B cell (primary cell): ENCODE measurements around the gene SH2D5. TPM values are rescaled to one million over a fixed set of nuclear protein-coding genes. Genes with fewer than 3 reads are reported as not detected.

Experiments
- ATAC-seq: fragments of 200-7000 bp; cut with Tn5 transposase; one replicate; pipeline ENCODE4 v1.10.0; 2021; ENCODE audit warnings: low read depth, mild to moderate bottlenecking, moderate number of reproducible peaks, moderate library complexity
- CTCF ChIA-PET: fragments of 350-600 bp; sonication (Branson Sonifier 250); formaldehyde crosslinking; loops from one replicate; lab custom pipeline; 2021; ENCODE audit warnings: antibody characterized with exemption, inconsistent platforms; lab: Charles Lee
- POLR2A ChIA-PET: fragments of 350-600 bp; sonication (Branson Sonifier 250); formaldehyde crosslinking; loops from one replicate; lab custom pipeline; 2021; ENCODE audit warnings: antibody characterized with exemption; lab: Charles Lee
- DNase-seq: peaks from one replicate; pipeline ENCODE4 v3.0.0; 2013
- H2AFZ ChIP-seq: 2 replicates; pipeline ENCODE4 v1.6.1; 2012; ENCODE audit warnings: mild to moderate bottlenecking, low read depth, low read length; ENCODE audit not compliant: insufficient read depth, poor library complexity, severe bottlenecking
- H3K27ac ChIP-seq, 2 donors: 1 replicate in 1 of 2; 2 replicates in 1 of 2; pipeline ENCODE4 v1.5.1; 2012 to 2013; ENCODE audit warnings: low read length in 2 of 2, mild to moderate bottlenecking in 2 of 2, moderate library complexity in 1 of 2
- H3K27me3 ChIP-seq, 4 experiments: fragments of 200-600 bp in 1 of 4; sonication (generic) in 1 of 4; replicated peaks in 1 of 4; 1 replicate in 2 of 4; 2 replicates in 2 of 4; pipeline versions ENCODE4 v1.6.1 to v1.7.0; 2013 to 2016; ENCODE audit warnings: low read length in 3 of 4, mild to moderate bottlenecking in 2 of 4, mixed read lengths in 1 of 4, moderate library complexity in 1 of 4; ENCODE audit not compliant: insufficient read depth in 4 of 4, control insufficient read depth in 3 of 4; ENCODE audit errors: control extremely low read depth in 1 of 4
- H3K36me3 ChIP-seq, 2 experiments: replicated peaks in 1 of 2; 1 replicate in 1 of 2; 2 replicates in 1 of 2; pipeline versions ENCODE4 v1.6.1 to v1.7.1; 2013; ENCODE audit warnings: low read length in 1 of 2; ENCODE audit not compliant: insufficient read depth in 2 of 2, control insufficient read depth in 1 of 2; ENCODE audit errors: control extremely low read depth in 1 of 2, extremely low read depth in 1 of 2
- H3K4me1 ChIP-seq, 2 donors: fragments of 200-600 bp in 1 of 2; sonication (generic) in 1 of 2; 1 replicate in 1 of 2; 2 replicates in 1 of 2; pipeline versions ENCODE4 v1.5.1 to v1.6.1; 2013 to 2017; ENCODE audit warnings: low read length in 2 of 2; ENCODE audit not compliant: control insufficient read depth in 2 of 2, insufficient read depth in 2 of 2
- H3K4me2 ChIP-seq: replicated peaks from 2 replicates; pipeline ENCODE3; 2012; ENCODE audit warnings: mild to moderate bottlenecking, low read depth, low read length; ENCODE audit not compliant: poor library complexity, severe bottlenecking
- H3K4me3 ChIP-seq, 5 experiments: fragments of 200-600 bp in 1 of 5; sonication (generic) in 1 of 5; 1 replicate in 3 of 5; 2 replicates in 2 of 5; pipeline versions ENCODE4 v1.5.1 to v1.7.0; 2011 to 2016; ENCODE audit warnings: low read length in 4 of 5, mild to moderate bottlenecking in 4 of 5, low read depth in 2 of 5, control low read depth in 1 of 5, moderate library complexity in 1 of 5; ENCODE audit not compliant: insufficient read depth in 1 of 5; ENCODE audit errors: control extremely low read depth in 1 of 5, extremely low read depth in 1 of 5
- H3K79me2 ChIP-seq: fragments of 200-600 bp; sonication (generic); one replicate; pipeline ENCODE4 v1.6.0; 2016; ENCODE audit warnings: low read length; ENCODE audit not compliant: control insufficient read depth, insufficient read depth
- H3K9ac ChIP-seq: fragments of 200-600 bp; sonication (generic); 2 replicates; pipeline ENCODE4 v1.6.1; 2017; ENCODE audit warnings: mild to moderate bottlenecking, low read length, moderate library complexity
- H3K9me3 ChIP-seq, 3 donors: one replicate each; pipeline versions ENCODE4 v1.6.1 to v1.7.1; 2013; ENCODE audit warnings: low read length in 2 of 3; ENCODE audit not compliant: control insufficient read depth in 2 of 3, insufficient read depth in 1 of 3; ENCODE audit errors: control extremely low read depth in 1 of 3
- H4K20me1 ChIP-seq: 2 replicates; pipeline ENCODE4 v1.6.0; 2012; ENCODE audit warnings: mild to moderate bottlenecking, low read length; ENCODE audit not compliant: insufficient read depth, control insufficient read depth, poor library complexity, severe bottlenecking
- H3K27ac Mint-ChIP-seq: one replicate; pipeline ENCODE4 v1.8.0; 2021; ENCODE audit warnings: mixed read lengths
- H3K27me3 Mint-ChIP-seq: one replicate; pipeline ENCODE4 v1.8.0; 2021; ENCODE audit warnings: mixed read lengths
- H3K4me1 Mint-ChIP-seq: one replicate; pipeline ENCODE4 v1.8.0; 2021; ENCODE audit warnings: mixed read lengths
- H3K4me3 Mint-ChIP-seq: one replicate; pipeline ENCODE4 v1.8.0; 2021; ENCODE audit warnings: mixed read lengths
- H3K9me3 Mint-ChIP-seq: one replicate; pipeline ENCODE4 v1.8.0; 2022; ENCODE audit warnings: mixed read lengths; ENCODE audit not compliant: insufficient read depth
- CTCF ChIP-seq: fragments of 200-600 bp; IDR thresholded peaks from one replicate; pipeline ENCODE4 v1.8.0; 2022; ENCODE audit warnings: antibody characterized with exemption, mild to moderate bottlenecking
- EZH2 ChIP-seq: IDR thresholded peaks from 2 replicates; pipeline ENCODE4 v1.6.1; 2012; ENCODE audit warnings: borderline replicate concordance, low read depth, mild to moderate bottlenecking, moderate library complexity, low read length; ENCODE audit not compliant: insufficient read depth, poor library complexity, severe bottlenecking
- WGBS: methylation state at CpG from one replicate; pipeline ENCODE4 v1.1.5; 2013; ENCODE audit warnings: missing lambda C conversion rate; ENCODE audit not compliant: insufficient coverage; 5-methylcytosine and 5-hydroxymethylcytosine counted together
- intact Hi-C: fragments of 100-400 bp; cut with micrococcal nuclease; formaldehyde crosslinking; loops from one replicate; pipeline ENCODE4 v1.10.0; 2022
- polyA plus RNA-seq: library from polyadenylated mRNA; depleted of rRNA; stranded (reverse); fragments of >200 nt; gene quantifications from 2 replicates; pipeline ENCODE4 v1.2.3, GENCODE V29; 2012
- total RNA-seq, 2 donors: library from RNA; stranded (reverse); fragments of 120-200 nt in 1 of 2; gene quantifications; 1 replicate in 1 of 2; 2 replicates in 1 of 2; pipeline versions ENCODE4 v1.2.3 to v1.2.4, GENCODE V29; 2013 to 2022

The SH2D5 gene
- total and polyA plus RNA-seq, 2 donors (not counting 1 experiment from before 2014, with no cell fraction given), result 0.30 TPM; not detected in 1

GRCh38 chr1:20684050-20684620, 48.4 kb downstream of the SH2D5 start:
- WGBS, result 91% methylated on average over 12 of the region's 13 CpGs
- POLR2A ChIA-PET, result no interaction called here
- H3K4me3 ChIP-seq, result no peak overlapping the region
- CTCF ChIA-PET, result interaction anchor here (1.0 kb wide), 1 partner anchor 13 kb away, joined by 3 read pairs; no protein-coding TSS in a partner anchor
- no peak overlapping the region for H3K27ac Mint-ChIP-seq
- peaks cover 16% of the 10 kb centered on the region for H3K27me3 Mint-ChIP-seq
- H3K27ac ChIP-seq, result no peak overlapping the region
- no peaks in the 10 kb centered on the region for H3K36me3 ChIP-seq
- TF ChIP-seq CTCF (no peak), EZH2 (no peak)
- H3K9me3 Mint-ChIP-seq, result no peaks in the 10 kb centered on the region
- no peaks in the 10 kb centered on the region for H3K79me2 ChIP-seq
- no peaks in the 10 kb centered on the region for H3K9me3 ChIP-seq
- intact Hi-C loops, result no loop called here
- DNase-seq, result no peak
- H3K9ac ChIP-seq, result no peak overlapping the region
- no peaks in the 10 kb centered on the region for H4K20me1 ChIP-seq
- peaks cover 0 to 12% (median 0%) of the 10 kb centered on the region in 4 experiments for H3K27me3 ChIP-seq
- H2AFZ ChIP-seq, result no peak overlapping the region
- H3K4me1 ChIP-seq, result peaks cover 10 to 18% of the 10 kb centered on the region in 2 donors
- no peaks in the 10 kb centered on the region for H3K4me1 Mint-ChIP-seq
- no peak overlapping the region for H3K4me3 Mint-ChIP-seq
- H3K4me2 ChIP-seq, result no peak overlapping the region
- no peak for ATAC-seq

GRCh38 chr1:20683614-20684013, 48.9 kb downstream of the SH2D5 start:
- Histone ChIP-seq H2AFZ (no peak overlapping the region), H3K36me3 (no peaks in the 10 kb centered on the region), H3K9ac (no peak overlapping the region), H3K4me3 (no peak overlapping the region), H3K27ac (no peak overlapping the region), H3K27me3 (peaks cover 0 to 12% (median 0%) of the 10 kb centered on the region in 4 experiments), H3K9me3 (no peaks in the 10 kb centered on the region), H3K79me2 (no peaks in the 10 kb centered on the region), H3K4me1 (peaks cover 15 to 23% of the 10 kb centered on the region in 2 donors), H4K20me1 (no peaks in the 10 kb centered on the region), H3K4me2 (no peak overlapping the region)
- intact Hi-C loops, result no loop called here
- ATAC-seq, result no peak
- H3K4me1 Mint-ChIP-seq, result peaks cover 4% of the 10 kb centered on the region
- no peak overlapping the region for H3K27ac Mint-ChIP-seq
- no peak for DNase-seq
- WGBS, result 92% methylated on average over 7 of the region's 10 CpGs
- ChIA-PET CTCF (no interaction called here), POLR2A (no interaction called here)
- no peaks in the 10 kb centered on the region for H3K9me3 Mint-ChIP-seq
- TF ChIP-seq EZH2 (no peak), CTCF (no peak)
- H3K4me3 Mint-ChIP-seq, result no peak overlapping the region
- H3K27me3 Mint-ChIP-seq, result peaks cover 16% of the 10 kb centered on the region
